ENCODE data around the gene ST7.

Gene ST7

DNA sequence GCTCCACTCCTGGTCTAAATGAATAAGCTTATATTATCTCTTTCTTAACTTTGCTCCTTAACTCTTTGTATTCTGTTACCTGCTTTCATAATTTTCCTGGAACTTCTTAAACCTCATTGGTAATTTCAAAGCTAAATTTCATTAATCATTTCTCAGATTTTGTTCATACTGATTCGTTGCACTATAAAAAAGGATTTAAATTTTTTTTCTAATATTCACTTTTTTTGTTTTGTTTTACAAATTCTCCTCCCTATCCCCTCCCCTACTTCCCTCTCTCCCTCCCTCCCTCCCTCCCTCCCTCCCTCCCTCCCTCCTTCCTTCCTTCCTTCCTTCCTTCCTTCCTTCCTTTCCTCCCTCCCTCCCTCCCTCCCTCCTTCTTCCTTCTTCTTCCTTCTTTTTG, 14.7 kb downstream of the ST7 start:
- peaks cover 6% of the 10 kb centered on the region for H3K4me1 ChIP-seq (ENCODE audit: insufficient read depth, low read length, poor library complexity, severe bottlenecking)
- no peaks in the 10 kb centered on the region for H4K20me1 ChIP-seq (ENCODE audit: insufficient read depth, low read length, poor library complexity, severe bottlenecking)
- no peak overlapping the region for H2AFZ ChIP-seq (ENCODE audit: low read length)
- no peaks in the 10 kb centered on the region for H3K9me2 ChIP-seq (replicated peaks; ENCODE audit: low read depth, low read length)
- no peaks in the 10 kb centered on the region for H3F3A ChIP-seq (ENCODE audit: low read depth)
- H3K27me3 ChIP-seq (ENCODE audit: insufficient read depth, low read length, poor library complexity, severe bottlenecking) = no peaks in the 10 kb centered on the region
- H3K9ac ChIP-seq (ENCODE audit: low read depth, low read length, poor library complexity, severe bottlenecking) = no peak overlapping the region
- no peaks in the 10 kb centered on the region for H3K36me3 ChIP-seq (ENCODE audit: insufficient read depth, low read length)
- H3K4me2 ChIP-seq (ENCODE audit: low read depth, low read length, poor library complexity, severe bottlenecking) = no peak overlapping the region
- no peaks in the 10 kb centered on the region for H3K79me2 ChIP-seq (ENCODE audit: insufficient read depth, low read length)
- no peak overlapping the region for H3K4me3 ChIP-seq (ENCODE audit: low read length, poor library complexity, severe bottlenecking)
- no peaks in the 10 kb centered on the region for H3K9me3 ChIP-seq (ENCODE audit: insufficient read depth, low read depth, low read length)
- TF ChIP-seq CTCF (conservative IDR thresholded peaks at IDR 0.05; ENCODE audit: low read length) = no peak
- TF ChIP-seq EZH2phosphoT487 (IDR thresholded peaks at IDR 0.05; ENCODE audit: borderline replicate concordance) = no peak

- Histone ChIP-seq H3K27me3 (ENCODE audit: insufficient read depth, low read length, poor library complexity, severe bottlenecking) (no peaks in the 10 kb centered on the region), H3K9me3 (ENCODE audit: insufficient read depth, low read depth, low read length) (no peaks in the 10 kb centered on the region), H3K4me1 (ENCODE audit: insufficient read depth, low read length, poor library complexity, severe bottlenecking) (peaks cover 6% of the 10 kb centered on the region), H3K36me3 (ENCODE audit: insufficient read depth, low read length) (no peaks in the 10 kb centered on the region), H3K9ac (ENCODE audit: low read depth, low read length, poor library complexity, severe bottlenecking) (no peak overlapping the region), H3K4me3 (ENCODE audit: low read length, poor library complexity, severe bottlenecking) (no peak overlapping the region), H4K20me1 (ENCODE audit: insufficient read depth, low read length, poor library complexity, severe bottlenecking) (no peaks in the 10 kb centered on the region), H3K79me2 (ENCODE audit: insufficient read depth, low read length) (no peaks in the 10 kb centered on the region), H3K4me2 (ENCODE audit: low read depth, low read length, poor library complexity, severe bottlenecking) (no peak overlapping the region), H3K9me2 (replicated peaks; ENCODE audit: low read depth, low read length) (no peaks in the 10 kb centered on the region), H3F3A (ENCODE audit: low read depth) (no peaks in the 10 kb centered on the region), H2AFZ (ENCODE audit: low read length) (no peak overlapping the region)
- TF ChIP-seq CTCF (conservative IDR thresholded peaks at IDR 0.05; ENCODE audit: low read length) (no peak), EZH2phosphoT487 (IDR thresholded peaks at IDR 0.05; ENCODE audit: borderline replicate concordance) (no peak)
Measured at GRCh38 chr7:116968631-116969030, 15.3 kb downstream of the ST7 start.

- no peak overlapping the region for H3K4me3 ChIP-seq (ENCODE audit: low read length, poor library complexity, severe bottlenecking)
- no peaks in the 10 kb centered on the region for H3K79me2 ChIP-seq (ENCODE audit: insufficient read depth, low read length)
- no peak for TF ChIP-seq EZH2phosphoT487 (IDR thresholded peaks at IDR 0.05; ENCODE audit: borderline replicate concordance)
- TF ChIP-seq CTCF (conservative IDR thresholded peaks at IDR 0.05; ENCODE audit: low read length) = no peak
- H3K4me1 ChIP-seq (ENCODE audit: insufficient read depth, low read length, poor library complexity, severe bottlenecking) = peaks cover 6% of the 10 kb centered on the region
- no peaks in the 10 kb centered on the region for H3F3A ChIP-seq (ENCODE audit: low read depth)
- no peaks in the 10 kb centered on the region for H3K9me3 ChIP-seq (ENCODE audit: insufficient read depth, low read depth, low read length)
- H4K20me1 ChIP-seq (ENCODE audit: insufficient read depth, low read length, poor library complexity, severe bottlenecking) = no peaks in the 10 kb centered on the region
- H3K4me2 ChIP-seq (ENCODE audit: low read depth, low read length, poor library complexity, severe bottlenecking) = no peak overlapping the region
- H3K36me3 ChIP-seq (ENCODE audit: insufficient read depth, low read length) = no peaks in the 10 kb centered on the region
- no peaks in the 10 kb centered on the region for H3K9me2 ChIP-seq (replicated peaks; ENCODE audit: low read depth, low read length)
- H2AFZ ChIP-seq (ENCODE audit: low read length) = no peak overlapping the region
- H3K9ac ChIP-seq (ENCODE audit: low read depth, low read length, poor library complexity, severe bottlenecking) = no peak overlapping the region
- H3K27me3 ChIP-seq (ENCODE audit: insufficient read depth, low read length, poor library complexity, severe bottlenecking) = no peaks in the 10 kb centered on the region
Measured at GRCh38 chr7:116969371-116969902, 16.1 kb downstream of the ST7 start.
